Activated CD8-positive, alpha-beta T cell treated with anti-CD3 and anti-CD28 coated beads for 36 hours (primary cell): ENCODE measurements around the gene ZNF445. TPM values are rescaled to one million over a fixed set of nuclear protein-coding genes. Genes with fewer than 3 reads are reported as not detected.

Experiments
- ATAC-seq: fragments of 200-7000 bp; cut with Tn5 transposase; one replicate; pipeline ENCODE4 v1.10.0; 2021; ENCODE audit warnings: mild to moderate bottlenecking, moderate library complexity
- CTCF ChIA-PET: fragments of 350-600 bp; sonication (Branson Sonifier 250); formaldehyde crosslinking; loops from one replicate; lab custom pipeline; 2021; ENCODE audit warnings: antibody characterized with exemption; lab: Charles Lee
- POLR2A ChIA-PET: fragments of 350-600 bp; sonication (Branson Sonifier 250); formaldehyde crosslinking; loops from one replicate; lab custom pipeline; 2021; ENCODE audit warnings: antibody characterized with exemption; lab: Charles Lee
- DNase-seq: peaks from one replicate; pipeline ENCODE4 v3.0.0-alpha.2; 2020
- H3K27ac Mint-ChIP-seq: one replicate; pipeline ENCODE4 v1.8.0; 2021; ENCODE audit warnings: mild to moderate bottlenecking, mixed read lengths
- H3K27me3 Mint-ChIP-seq: one replicate; pipeline ENCODE4 v1.8.0; 2021; ENCODE audit warnings: mixed read lengths
- H3K36me3 Mint-ChIP-seq: one replicate; pipeline ENCODE4 v1.8.0; 2021; ENCODE audit warnings: low read depth, mixed read lengths
- H3K4me1 Mint-ChIP-seq: one replicate; pipeline ENCODE4 v1.8.0; 2021; ENCODE audit warnings: low read depth, mixed read lengths
- H3K4me3 Mint-ChIP-seq: one replicate; pipeline ENCODE4 v1.8.0; 2021; ENCODE audit warnings: mild to moderate bottlenecking, moderate library complexity, mixed read lengths
- H3K9me3 Mint-ChIP-seq: one replicate; pipeline ENCODE4 v1.8.0; 2021; ENCODE audit warnings: mixed read lengths
- intact Hi-C: fragments of 100-400 bp; cut with micrococcal nuclease; formaldehyde crosslinking; loops from one replicate; pipeline ENCODE4 v1.10.0; 2022
- total RNA-seq, 2 experiments: library from RNA; stranded (reverse); gene quantifications; one replicate each; pipeline ENCODE4 v1.2.3, GENCODE V29; 2021
- TF ChIP-seq, protein P1 (sequence below): fragments of 200-600 bp; IDR thresholded peaks from one replicate; pipeline ENCODE4 v1.8.0; 2022; ENCODE audit warnings: antibody characterized with exemption, mild to moderate bottlenecking

Gene ZNF445
- total RNA-seq, 2 experiments from 2014 or later, result 16.3 to 18.4 TPM

DNA sequence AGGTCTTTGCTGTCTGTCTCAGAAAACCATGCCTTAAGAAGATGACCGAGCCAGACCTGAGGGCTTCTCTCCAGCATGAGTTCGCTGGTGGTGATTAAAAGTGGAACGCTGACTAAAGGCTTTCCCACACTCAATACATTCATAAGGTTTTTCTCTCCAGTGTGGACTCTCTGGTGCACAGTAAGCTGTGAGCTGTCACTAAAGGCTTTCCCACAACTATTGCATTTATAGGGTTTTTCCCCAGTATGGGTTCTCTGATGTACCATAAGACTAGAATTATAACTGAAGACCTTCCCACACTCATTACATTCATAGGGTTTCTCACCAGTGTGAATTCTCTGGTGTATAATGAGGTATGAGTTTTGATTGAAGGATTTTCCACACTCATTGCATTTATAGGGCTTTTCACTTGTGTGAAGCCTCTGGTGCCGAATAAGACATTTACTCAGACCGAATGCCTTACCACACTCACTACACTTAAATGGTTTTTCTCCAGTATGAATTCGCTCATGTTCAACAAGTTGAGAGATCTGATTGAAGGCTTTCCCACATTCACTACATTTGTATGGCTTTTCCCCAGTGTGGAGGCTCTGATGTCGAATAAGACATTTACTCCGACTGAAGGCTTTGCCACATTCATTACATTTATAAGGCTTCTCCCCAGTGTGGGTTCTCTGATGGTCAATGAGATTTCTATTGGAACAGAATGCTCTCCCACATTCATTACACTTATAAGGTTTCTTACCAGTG is 21.9 kb upstream of the ZNF445 start:
- no peak for ATAC-seq
- TF ChIP-seq, protein P1, sequence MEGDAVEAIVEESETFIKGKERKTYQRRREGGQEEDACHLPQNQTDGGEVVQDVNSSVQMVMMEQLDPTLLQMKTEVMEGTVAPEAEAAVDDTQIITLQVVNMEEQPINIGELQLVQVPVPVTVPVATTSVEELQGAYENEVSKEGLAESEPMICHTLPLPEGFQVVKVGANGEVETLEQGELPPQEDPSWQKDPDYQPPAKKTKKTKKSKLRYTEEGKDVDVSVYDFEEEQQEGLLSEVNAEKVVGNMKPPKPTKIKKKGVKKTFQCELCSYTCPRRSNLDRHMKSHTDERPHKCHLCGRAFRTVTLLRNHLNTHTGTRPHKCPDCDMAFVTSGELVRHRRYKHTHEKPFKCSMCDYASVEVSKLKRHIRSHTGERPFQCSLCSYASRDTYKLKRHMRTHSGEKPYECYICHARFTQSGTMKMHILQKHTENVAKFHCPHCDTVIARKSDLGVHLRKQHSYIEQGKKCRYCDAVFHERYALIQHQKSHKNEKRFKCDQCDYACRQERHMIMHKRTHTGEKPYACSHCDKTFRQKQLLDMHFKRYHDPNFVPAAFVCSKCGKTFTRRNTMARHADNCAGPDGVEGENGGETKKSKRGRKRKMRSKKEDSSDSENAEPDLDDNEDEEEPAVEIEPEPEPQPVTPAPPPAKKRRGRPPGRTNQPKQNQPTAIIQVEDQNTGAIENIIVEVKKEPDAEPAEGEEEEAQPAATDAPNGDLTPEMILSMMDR, result no peak
- CTCF ChIA-PET, result no interaction called here

DNA sequence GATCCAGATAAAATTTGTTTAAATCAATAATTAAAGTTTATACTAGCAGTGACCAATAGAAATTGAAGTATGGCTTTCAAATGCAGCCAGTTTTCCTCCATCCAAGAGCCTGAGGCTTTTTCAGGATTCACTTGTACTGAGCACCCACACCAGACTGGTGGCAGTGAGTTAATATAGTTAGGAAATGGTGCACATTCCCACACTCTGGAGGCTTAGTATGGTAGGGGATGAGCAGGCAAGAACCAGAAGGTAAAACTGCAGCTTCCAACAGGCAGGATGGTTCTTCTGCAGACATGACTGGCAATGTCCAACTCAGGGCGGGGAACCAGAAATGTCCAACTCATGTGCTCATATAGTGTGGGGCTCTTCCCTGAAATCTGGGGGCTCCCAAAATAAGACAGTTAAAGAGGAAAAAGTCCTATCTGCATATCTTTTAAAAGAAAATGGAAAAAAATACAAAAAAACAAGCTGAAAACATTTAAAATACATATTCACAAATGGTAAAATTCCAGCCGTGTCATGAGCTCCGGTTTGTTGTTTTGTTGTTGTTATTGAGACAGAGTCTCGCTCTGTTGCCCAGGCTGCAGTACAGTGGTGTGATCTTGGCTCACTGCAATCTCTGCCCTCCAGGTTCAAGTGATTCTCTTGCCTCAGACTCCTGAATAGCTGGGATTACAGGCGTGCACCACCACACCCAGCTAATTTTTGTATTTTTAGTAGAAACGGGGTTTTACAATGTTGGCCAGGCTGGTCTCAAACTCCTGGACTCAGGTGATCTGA is 18.4 kb upstream of the ZNF445 start:
- intact Hi-C loops, result no loop called here
- DNase-seq (no peak), ATAC-seq (no peak)
- no peaks in the 10 kb centered on the region for H3K27me3 Mint-ChIP-seq
- no peak overlapping the region for H3K27ac Mint-ChIP-seq
- peaks cover 60% of the 10 kb centered on the region for H3K9me3 Mint-ChIP-seq
- H3K4me1 Mint-ChIP-seq, result no peaks in the 10 kb centered on the region
- ChIA-PET CTCF (no interaction called here), POLR2A (no interaction called here)
- peaks cover 80% of the 10 kb centered on the region for H3K36me3 Mint-ChIP-seq
- H3K4me3 Mint-ChIP-seq, result no peak overlapping the region
- TF ChIP-seq, protein P1, result no peak

More for the DNA sequence above, 21.9 kb upstream of the ZNF445 start:
- no peaks in the 10 kb centered on the region for H3K4me1 Mint-ChIP-seq
- no peak overlapping the region for H3K27ac Mint-ChIP-seq
- H3K36me3 Mint-ChIP-seq, result peaks cover 86% of the 10 kb centered on the region
- DNase-seq, result no peak
- no peaks in the 10 kb centered on the region for H3K27me3 Mint-ChIP-seq
- no peak overlapping the region for H3K4me3 Mint-ChIP-seq
- H3K9me3 Mint-ChIP-seq, result peaks cover 57% of the 10 kb centered on the region
- intact Hi-C loops, result no loop called here
- POLR2A ChIA-PET, result no interaction called here

DNA sequence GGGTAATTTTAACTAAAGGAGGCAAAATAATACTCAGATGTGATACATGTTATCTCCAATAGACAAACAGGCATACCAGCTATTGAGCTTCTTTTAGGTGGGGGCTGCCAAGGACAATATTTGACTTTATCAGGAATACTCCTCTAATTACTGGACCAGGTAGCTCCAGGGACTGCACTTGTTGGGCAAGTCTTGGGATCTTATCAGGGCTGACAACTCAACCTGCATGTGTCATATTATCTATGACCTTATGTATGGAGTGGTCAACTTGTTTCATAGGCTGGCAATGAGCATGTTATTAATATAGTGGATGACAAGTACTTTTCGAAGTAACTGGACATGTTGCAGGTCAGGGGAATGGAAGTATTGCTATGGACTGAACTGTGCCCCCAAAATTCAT is 15.0 kb upstream of the ZNF445 start:
- no peak overlapping the region for H3K4me3 Mint-ChIP-seq
- POLR2A ChIA-PET, result no interaction called here
- H3K9me3 Mint-ChIP-seq, result peaks cover 41% of the 10 kb centered on the region
- H3K27me3 Mint-ChIP-seq, result no peaks in the 10 kb centered on the region
- peaks cover 53% of the 10 kb centered on the region for H3K36me3 Mint-ChIP-seq
- intact Hi-C loops, result no loop called here
- DNase-seq (no peak), ATAC-seq (no peak)
- no peak overlapping the region for H3K27ac Mint-ChIP-seq
- CTCF ChIA-PET, result no interaction called here
- TF ChIP-seq, protein P1, result no peak
- no peaks in the 10 kb centered on the region for H3K4me1 Mint-ChIP-seq

DNA sequence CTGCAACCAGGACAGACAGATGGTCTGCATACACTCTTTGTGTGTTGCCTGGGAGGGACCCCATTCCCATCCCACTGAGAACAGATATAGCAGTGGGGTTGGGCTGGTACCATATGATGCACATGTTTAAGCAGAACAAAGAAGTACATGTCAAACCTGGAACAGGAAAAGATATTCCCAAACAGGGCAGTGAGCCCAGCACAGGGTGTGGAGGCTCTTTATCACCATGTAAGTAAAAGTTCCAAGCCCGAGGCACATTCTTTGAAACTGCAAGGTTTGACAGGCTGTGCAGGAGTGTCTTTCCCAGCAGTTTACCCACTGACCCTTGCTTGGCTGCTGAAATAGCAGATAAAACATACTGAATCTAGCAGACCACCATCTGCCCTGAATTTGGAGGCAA is 5.3 kb upstream of the ZNF445 start:
- intact Hi-C loops, result no loop called here
- Mint-ChIP-seq H3K27ac (no peak overlapping the region), H3K4me1 (peaks cover 8% of the 10 kb centered on the region), H3K4me3 (no peak overlapping the region), H3K27me3 (no peaks in the 10 kb centered on the region), H3K36me3 (peaks cover 1% of the 10 kb centered on the region), H3K9me3 (peaks cover 12% of the 10 kb centered on the region)
- TF ChIP-seq, protein P1, result no peak
- ChIA-PET CTCF (no interaction called here), POLR2A (no interaction called here)
- DNase-seq (no peak), ATAC-seq (no peak)

DNA sequence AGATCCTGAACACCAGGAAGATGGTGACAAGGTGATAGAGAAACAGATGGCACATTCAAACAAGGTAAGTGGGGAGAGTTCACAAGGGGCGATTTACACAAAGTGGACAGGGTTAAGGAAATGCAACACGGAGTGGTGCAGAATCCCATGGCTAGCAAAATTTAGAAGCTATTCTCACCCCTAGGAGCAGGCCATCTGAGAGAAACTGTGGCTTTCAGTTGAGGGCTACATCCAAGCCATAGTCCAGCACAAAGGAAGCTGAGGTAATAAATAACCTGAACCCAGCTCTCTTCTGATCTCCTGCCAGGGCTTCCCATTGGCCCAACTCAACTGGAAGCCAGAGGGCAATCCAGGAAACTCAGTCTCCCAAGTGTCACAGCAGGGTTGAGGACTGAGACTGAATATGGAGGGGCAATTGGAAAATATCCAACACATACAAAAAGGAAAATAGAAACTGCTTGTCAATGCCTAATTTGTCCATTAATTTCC is 1.2 kb upstream of the ZNF445 start:
- Mint-ChIP-seq H3K27me3 (no peaks in the 10 kb centered on the region), H3K27ac (no peak overlapping the region), H3K36me3 (no peaks in the 10 kb centered on the region), H3K4me1 (peaks cover 28% of the 10 kb centered on the region), H3K9me3 (no peaks in the 10 kb centered on the region), H3K4me3 (no peak overlapping the region)
- DNase-seq (no peak), ATAC-seq (no peak)
- ChIA-PET POLR2A (interaction anchor here (1.2 to 2.4 kb wide), 2 partner anchors 32 to 54 kb away, joined by 3 to 9 read pairs; no protein-coding TSS in a partner anchor), CTCF (no interaction called here)
- TF ChIP-seq, protein P1, result no peak
- intact Hi-C loops, result no loop called here
